MM.1S (cell line): ENCODE results near the gene NEGR1.

Experiments
- DNase-seq: peaks from one replicate; pipeline ENCODE4 v3.0.0-alpha.2; 2015
- H2AFZ ChIP-seq: fragments of 300-600 bp; sonication (generic); 2 replicates; pipeline ENCODE4 v1.6.0; 2016; ENCODE audit warnings: antibody characterized with exemption, low read length
- H3F3A ChIP-seq: fragments of 300-600 bp; sonication (generic); 2 replicates; pipeline ENCODE4 v1.6.1; 2016; ENCODE audit warnings: mild to moderate bottlenecking, antibody characterized with exemption, low read length, moderate library complexity, mixed read lengths; ENCODE audit not compliant: insufficient read depth
- H3K27ac ChIP-seq: fragments of 300-600 bp; sonication (generic); 2 replicates; pipeline ENCODE4 v1.5.1; 2016; ENCODE audit warnings: mild to moderate bottlenecking, low read length
- H3K27me3 ChIP-seq: fragments of 300-600 bp; sonication (generic); replicated peaks from 2 replicates; pipeline ENCODE4 v1.6.0; 2016; ENCODE audit warnings: low read length; ENCODE audit not compliant: insufficient read depth
- H3K36me3 ChIP-seq: fragments of 300-600 bp; sonication (generic); replicated peaks from 2 replicates; pipeline ENCODE4 v1.6.1; 2016; ENCODE audit warnings: mild to moderate bottlenecking, low read length, mixed read lengths; ENCODE audit not compliant: insufficient read depth
- H3K4me1 ChIP-seq: fragments of 300-600 bp; sonication (generic); 2 replicates; pipeline ENCODE4 v1.6.1; 2016; ENCODE audit warnings: low read length, mixed read lengths
- H3K4me2 ChIP-seq: fragments of 300-600 bp; sonication (generic); 2 replicates; pipeline ENCODE4 v1.6.0; 2016; ENCODE audit warnings: low read depth, low read length
- H3K4me3 ChIP-seq: fragments of 300-600 bp; sonication (generic); 2 replicates; pipeline ENCODE4 v1.5.1; 2016; ENCODE audit warnings: low read length, mixed read lengths
- H3K79me2 ChIP-seq: fragments of 300-600 bp; sonication (generic); 2 replicates; pipeline ENCODE4 v1.6.1; 2016; ENCODE audit warnings: mixed run types, low read length, mixed read lengths
- H3K9ac ChIP-seq: fragments of 300-600 bp; sonication (generic); 2 replicates; pipeline ENCODE4 v1.6.1; 2016; ENCODE audit warnings: low read length, mixed read lengths
- H3K9me2 ChIP-seq: fragments of 300-600 bp; sonication (generic); replicated peaks from 2 replicates; pipeline ENCODE4 v1.6.1; 2016; ENCODE audit warnings: mild to moderate bottlenecking, low read length, mixed read lengths; ENCODE audit not compliant: insufficient read depth
- H3K9me3 ChIP-seq: fragments of 300-600 bp; sonication (generic); replicated peaks from 2 replicates; pipeline ENCODE4 v1.6.1; 2016; ENCODE audit warnings: mild to moderate bottlenecking, low read length, mixed read lengths; ENCODE audit not compliant: insufficient read depth
- H4K20me1 ChIP-seq: fragments of 300-600 bp; sonication (generic); 2 replicates; pipeline ENCODE4 v1.6.1; 2016; ENCODE audit warnings: mild to moderate bottlenecking, low read length, moderate library complexity, mixed read lengths; ENCODE audit not compliant: insufficient read depth
- CTCF ChIP-seq: fragments of 300-600 bp; sonication (generic); IDR thresholded peaks from 2 replicates; pipeline ENCODE4 v1.5.1; 2016; ENCODE audit warnings: antibody characterized with exemption, low read length, mixed read lengths
- EZH2 ChIP-seq: fragments of 300-600 bp; sonication (generic); optimal IDR thresholded peaks from 2 replicates; pipeline ENCODE3; 2017; ENCODE audit warnings: low read depth, mild to moderate bottlenecking, antibody characterized with exemption, low read length, mixed read lengths
- EZH2phosphoT487 ChIP-seq: fragments of 300-600 bp; sonication (generic); IDR thresholded peaks from 2 replicates; pipeline ENCODE4 v1.6.1; 2018; ENCODE audit warnings: antibody characterized with exemption, low read length

Gene NEGR1

GRCh38 chr1:71817028-71817427 is 465.3 kb downstream of the NEGR1 start:
- Histone ChIP-seq H3K9ac (no peak overlapping the region), H2AFZ (no peak overlapping the region), H3K4me1 (no peaks in the 10 kb centered on the region), H3K9me2 (no peaks in the 10 kb centered on the region), H3K27ac (no peak overlapping the region), H3K9me3 (no peaks in the 10 kb centered on the region), H3K4me3 (no peak overlapping the region), H3K27me3 (no peaks in the 10 kb centered on the region), H3K79me2 (no peaks in the 10 kb centered on the region), H3K36me3 (no peaks in the 10 kb centered on the region), H3K4me2 (no peak overlapping the region), H4K20me1 (no peaks in the 10 kb centered on the region), H3F3A (no peaks in the 10 kb centered on the region)
- no peak for TF ChIP-seq EZH2
- no peak for TF ChIP-seq EZH2phosphoT487
- no peak for TF ChIP-seq CTCF
- no peak for DNase-seq

- TF ChIP-seq EZH2phosphoT487 (no peak), EZH2 (no peak), CTCF (no peak)
- Histone ChIP-seq H3K36me3 (no peaks in the 10 kb centered on the region), H3K27me3 (no peaks in the 10 kb centered on the region), H3K4me2 (no peak overlapping the region), H4K20me1 (no peaks in the 10 kb centered on the region), H3F3A (no peaks in the 10 kb centered on the region), H3K9me2 (no peaks in the 10 kb centered on the region), H3K79me2 (no peaks in the 10 kb centered on the region), H3K9ac (no peak overlapping the region), H2AFZ (no peak overlapping the region), H3K27ac (no peak overlapping the region), H3K9me3 (no peaks in the 10 kb centered on the region; the same call in 1 of the 2 replicates), H3K4me3 (no peak overlapping the region), H3K4me1 (no peaks in the 10 kb centered on the region)
- DNase-seq, result no peak
Measured at GRCh38 chr1:71809085-71809484, 473.3 kb downstream of the NEGR1 start.

- no peaks in the 10 kb centered on the region for H3K9me2 ChIP-seq
Measured at GRCh38 chr1:71804140-71804539, 478.2 kb downstream of the NEGR1 start.

More at GRCh38 chr1:71804140-71804539, 478.2 kb downstream of the NEGR1 start:
- Histone ChIP-seq H3K36me3 (no peaks in the 10 kb centered on the region), H3K79me2 (no peaks in the 10 kb centered on the region), H3K27ac (no peak overlapping the region), H3K9ac (no peak overlapping the region), H3K27me3 (no peaks in the 10 kb centered on the region), H3F3A (no peaks in the 10 kb centered on the region), H2AFZ (no peak overlapping the region), H3K4me2 (no peak overlapping the region), H3K9me3 (no peaks in the 10 kb centered on the region; the same call in 1 of the 2 replicates), H3K4me3 (no peak overlapping the region), H3K4me1 (no peaks in the 10 kb centered on the region), H4K20me1 (no peaks in the 10 kb centered on the region)
- DNase-seq, result no peak
- no peak for TF ChIP-seq EZH2phosphoT487
- TF ChIP-seq EZH2, result no peak
- TF ChIP-seq CTCF, result no peak
